HCT116 (cell line): Measurements from ENCODE around the gene ZNF697. TPM values are rescaled to one million over a fixed set of nuclear protein-coding genes. Genes with fewer than 3 reads are reported as not detected.

ENCODE experiments used
- ATAC-seq: fragments of 200-7000 bp; cut with Tn5 transposase; 2 replicates; pipeline ENCODE4 v1.9.1; 2020; ENCODE audit warnings: mild to moderate bottlenecking, moderate library complexity
- BruUV-seq: library from RNA; stranded (reverse); fragments of 400-500 nt; replicated peaks from 2 replicates; lab custom pipeline; 2021; lab: Mats Ljungman, UMichigan
- CTCF ChIA-PET: fragments of 300-600 bp; sonication (Branson Sonifier 250); formaldehyde crosslinking; loops from one replicate; lab custom pipeline; 2021; ENCODE audit warnings: antibody characterized with exemption; lab: Charles Lee
- POLR2A ChIA-PET: fragments of 300-600, 350-600 bp; sonication (Branson Sonifier 250); formaldehyde crosslinking; loops from one replicate; lab custom pipeline; 2021; ENCODE audit warnings: antibody characterized with exemption; lab: Charles Lee
- RAD21 ChIA-PET, 2 experiments: fragments of 300-600 bp; sonication (Branson Sonifier 250); formaldehyde crosslinking; loops; one replicate each; lab custom pipeline; 2023; ENCODE audit warnings: low total read pairs in 2 of 2; ENCODE audit not compliant: uncharacterized antibody in 2 of 2, unreplicated experiment in 2 of 2, low non-redundant PET in 1 of 2; lab: Charles Lee
- DNase-seq: peaks from one replicate; pipeline ENCODE4 v3.0.0-alpha.2; 2010; ENCODE audit warnings: low read depth, low spot score
- H2AFZ ChIP-seq: fragments of 200-600 bp; shearing (Covaris generic), sonication (generic); 2 replicates; pipeline ENCODE4 v1.6.1; 2017; ENCODE audit warnings: low read depth, mixed run types, mixed read lengths, antibody characterized with exemption, low read length; ENCODE audit not compliant: poor library complexity, severe bottlenecking
- H3K27ac ChIP-seq: 2 replicates; pipeline ENCODE4 v1.5.1; 2012; ENCODE audit warnings: low read depth, low read length
- H3K27me3 ChIP-seq: fragments of 200-600 bp; sonication (generic); 2 replicates; pipeline ENCODE4 v1.6.1; 2016; ENCODE audit warnings: mixed run types, low read length, mixed read lengths; ENCODE audit not compliant: insufficient read depth
- H3K36me3 ChIP-seq, 2 experiments: fragments of 200-500 bp in 1 of 2; fragments of 200-600 bp in 1 of 2; sonication (Bioruptor generic) in 1 of 2; sonication (generic) in 1 of 2; 2 replicates each; pipeline versions ENCODE4 v1.5.1 to v1.6.1; 2014 to 2016; ENCODE audit warnings: low read length in 2 of 2, inconsistent platforms in 1 of 2, mixed read lengths in 1 of 2, mixed run types in 1 of 2; ENCODE audit not compliant: insufficient read depth in 2 of 2, control insufficient read depth in 1 of 2
- H3K4me1 ChIP-seq, 2 experiments: fragments of 200-600 bp in 1 of 2; sonication (generic) in 1 of 2; 2 replicates each; pipeline versions ENCODE4 v1.5.1 to v1.6.1; 2012 to 2017; ENCODE audit warnings: low read length in 2 of 2, inconsistent platforms in 1 of 2, mild to moderate bottlenecking in 1 of 2, mixed read lengths in 1 of 2, mixed run types in 1 of 2, moderate library complexity in 1 of 2; ENCODE audit not compliant: insufficient read depth in 2 of 2, control insufficient read depth in 1 of 2
- H3K4me2 ChIP-seq: fragments of 200-600 bp; sonication (generic); 2 replicates; pipeline ENCODE4 v1.6.1; 2017; ENCODE audit warnings: mixed run types, low read length, mixed read lengths
- H3K4me3 ChIP-seq, 2 experiments: fragments of 200-600 bp in 1 of 2; sonication (generic) in 1 of 2; replicated peaks in 1 of 2; 2 replicates each; pipeline ENCODE4 v1.5.1; 2011 to 2016; ENCODE audit warnings: low read length in 2 of 2, control low read depth in 1 of 2, low read depth in 1 of 2, mild to moderate bottlenecking in 1 of 2, mixed read lengths in 1 of 2, mixed run types in 1 of 2
- H3K79me2 ChIP-seq: fragments of 200-600 bp; sonication (generic); 2 replicates; pipeline ENCODE4 v1.6.1; 2017; ENCODE audit warnings: mild to moderate bottlenecking, mixed run types, low read length, moderate library complexity, mixed read lengths; ENCODE audit not compliant: insufficient read depth
- H3K9ac ChIP-seq: fragments of 200-600 bp; sonication (generic); 2 replicates; pipeline ENCODE4 v1.6.1; 2016; ENCODE audit warnings: low read length, mixed read lengths
- H3K9me2 ChIP-seq: fragments of 200-600 bp; sonication (generic), shearing (Covaris generic); 2 replicates; pipeline ENCODE4 v1.6.1; 2017; ENCODE audit warnings: mixed run types, mild to moderate bottlenecking, moderate library complexity; ENCODE audit not compliant: insufficient read depth
- H3K9me3 ChIP-seq, 2 experiments: fragments of 200-500 bp in 1 of 2; fragments of 200-600 bp in 1 of 2; sonication (Bioruptor generic) in 1 of 2; sonication (generic) in 1 of 2; 2 replicates each; pipeline ENCODE4 v1.6.1; 2014 to 2017; ENCODE audit warnings: low read length in 2 of 2, mixed read lengths in 2 of 2, inconsistent platforms in 1 of 2, low read depth in 1 of 2, mild to moderate bottlenecking in 1 of 2, mixed run types in 1 of 2, moderate library complexity in 1 of 2; ENCODE audit not compliant: control insufficient read depth in 1 of 2, insufficient read depth in 1 of 2
- H4K20me1 ChIP-seq: fragments of 200-600 bp; sonication (generic), shearing (Covaris generic); 2 replicates; pipeline ENCODE4 v1.6.1; 2017; ENCODE audit warnings: mixed run types, mild to moderate bottlenecking, moderate library complexity; ENCODE audit not compliant: insufficient read depth
- ATF3 ChIP-seq: IDR thresholded peaks from 2 replicates; pipeline ENCODE4 v1.6.1; 2012
- CEBPB ChIP-seq: IDR thresholded peaks from 2 replicates; pipeline ENCODE4 v1.6.1; 2012; ENCODE audit warnings: low read depth
- EGR1 ChIP-seq: IDR thresholded peaks from 2 replicates; pipeline ENCODE4 v1.6.1; 2012; ENCODE audit warnings: low read depth
- ELF1 ChIP-seq: IDR thresholded peaks from 2 replicates; pipeline ENCODE4 v1.6.1; 2012; ENCODE audit warnings: low read depth, borderline replicate concordance
- EZH2 ChIP-seq: fragments of 200-600 bp; sonication (generic); IDR thresholded peaks from 2 replicates; pipeline ENCODE4 v1.6.1; 2017; ENCODE audit warnings: antibody characterized with exemption, mixed run types
- EZH2phosphoT487 ChIP-seq: fragments of 200-600 bp; IDR thresholded peaks from 2 replicates; pipeline ENCODE4 v1.6.1; 2018; ENCODE audit warnings: antibody characterized with exemption, borderline replicate concordance
- FOSL1 ChIP-seq: IDR thresholded peaks from 2 replicates; pipeline ENCODE4 v1.6.1; 2012; ENCODE audit warnings: low read depth
- JUND ChIP-seq: IDR thresholded peaks from 2 replicates; pipeline ENCODE4 v1.6.1; 2012
- MAX ChIP-seq: IDR thresholded peaks from 2 replicates; pipeline ENCODE4 v1.6.1; 2012
- POLR2AphosphoS5 ChIP-seq: IDR thresholded peaks from 2 replicates; pipeline ENCODE4 v1.6.1; 2011; ENCODE audit warnings: mild to moderate bottlenecking, low read depth, low read length, moderate library complexity
- RAD21 ChIP-seq: IDR thresholded peaks from 2 replicates; pipeline ENCODE4 v1.6.1; 2012; ENCODE audit warnings: low read depth, mild to moderate bottlenecking
- REST ChIP-seq: IDR thresholded peaks from 2 replicates; pipeline ENCODE4 v1.6.1; 2012; ENCODE audit warnings: low read depth
- SIN3A ChIP-seq: IDR thresholded peaks from 2 replicates; pipeline ENCODE4 v1.6.1; 2012; ENCODE audit warnings: low read depth
- SP1 ChIP-seq: IDR thresholded peaks from 2 replicates; pipeline ENCODE4 v1.6.1; 2012; ENCODE audit warnings: low read depth
- SRF ChIP-seq: IDR thresholded peaks from 2 replicates; pipeline ENCODE4 v1.6.1; 2012; ENCODE audit warnings: low read depth
- YY1 ChIP-seq: IDR thresholded peaks from 2 replicates; pipeline ENCODE4 v1.6.1; 2011; ENCODE audit warnings: low read length, low read depth, moderate library complexity, mild to moderate bottlenecking; ENCODE audit not compliant: insufficient replicate concordance; ENCODE audit errors: extremely low read depth
- ZFX ChIP-seq: fragments of 450-650 bp; IDR thresholded peaks from 2 replicates; pipeline ENCODE4 v1.6.1; 2017
- intact Hi-C: fragments of 100-400 bp; cut with micrococcal nuclease; formaldehyde crosslinking; loops from 2 replicates; pipeline ENCODE4 v1.10.0; 2022
- total RNA-seq: library from RNA; stranded (reverse); gene quantifications from one replicate; pipeline ENCODE4 v1.2.1, GENCODE V29; 2021; ENCODE audit not compliant: unreplicated experiment

ZNF697 gene
- total RNA-seq, 1 experiment from 2014 or later = 5.9 TPM

GRCh38 chr1:119634016-119634415 lies 14.1 kb downstream of the ZNF697 start:
- Histone ChIP-seq H3K4me1 (no peaks in the 10 kb centered on the region), H3K27me3 (no peaks in the 10 kb centered on the region), H3K9me2 (no peaks in the 10 kb centered on the region), H3K36me3 (no peaks in the 10 kb centered on the region), H3K4me3 (no peak overlapping the region), H3K9ac (no peak overlapping the region), H3K4me2 (no peak overlapping the region), H4K20me1 (no peaks in the 10 kb centered on the region), H2AFZ (no peak overlapping the region), H3K9me3 (no peaks in the 10 kb centered on the region), H3K27ac (no peak overlapping the region), H3K79me2 (no peaks in the 10 kb centered on the region)
- POLR2A ChIA-PET = no interaction called here
- ATAC-seq (no peak), DNase-seq (no peak)
- RAD21 ChIA-PET = no interaction called here
- TF ChIP-seq JUND (no peak), POLR2AphosphoS5 (no peak), EGR1 (no peak), MAX (no peak), SIN3A (no peak), EZH2 (no peak), ATF3 (no peak), ZFX (no peak), YY1 (no peak), RAD21 (no peak), ELF1 (no peak), SP1 (no peak), SRF (no peak), EZH2phosphoT487 (no peak), CEBPB (no peak)
- CTCF ChIA-PET = no interaction called here
- BruUV-seq = no TSS peak
- intact Hi-C loops = no loop called here

GRCh38 chr1:119633575-119633974 lies 14.5 kb downstream of the ZNF697 start:
- BruUV-seq = no TSS peak
- POLR2A ChIA-PET = no interaction called here
- TF ChIP-seq ELF1 = no peak
- no peak for TF ChIP-seq SP1
- no peak for TF ChIP-seq REST
- TF ChIP-seq POLR2AphosphoS5 = no peak
- no peak for TF ChIP-seq ATF3
- no peak for TF ChIP-seq FOSL1
- Histone ChIP-seq H3K27me3 (no peaks in the 10 kb centered on the region), H3K4me1 (no peaks in the 10 kb centered on the region), H3K79me2 (no peaks in the 10 kb centered on the region), H3K36me3 (no peaks in the 10 kb centered on the region), H3K4me3 (no peak overlapping the region), H3K4me2 (no peak overlapping the region), H3K9ac (no peak overlapping the region), H2AFZ (no peak overlapping the region), H3K9me3 (no peaks in the 10 kb centered on the region), H3K27ac (no peak overlapping the region), H3K9me2 (no peaks in the 10 kb centered on the region), H4K20me1 (no peaks in the 10 kb centered on the region)
- intact Hi-C loops = no loop called here
- no peak for DNase-seq
- no peak for ATAC-seq
- CTCF ChIA-PET = no interaction called here
- RAD21 ChIA-PET = no interaction called here
